IMR-90 (cell line): ENCODE measurements around the gene CIAO2B. TPM values are rescaled to one million over a fixed set of nuclear protein-coding genes. Genes with fewer than 3 reads are reported as not detected.

Experiments
- ATAC-seq: fragments of 200-7000 bp; cut with Tn5 transposase; 2 replicates; pipeline ENCODE4 v1.9.1; 2020; ENCODE audit warnings: low read depth, mild to moderate bottlenecking, moderate library complexity
- BruUV-seq: library from RNA; stranded (reverse); fragments of 400-500 nt; replicated peaks from 2 replicates; lab custom pipeline; 2021; lab: Mats Ljungman, UMichigan
- CTCF ChIA-PET: fragments of 300-600 bp; formaldehyde crosslinking; extraction: SDS; loops from one replicate; lab custom pipeline; 2021; ENCODE audit warnings: antibody characterized with exemption; lab: Yijun Ruan, JAX
- POLR2A ChIA-PET: fragments of 300-600 bp; sonication (Branson Sonifier 250); formaldehyde crosslinking; loops from one replicate; lab custom pipeline; 2022; ENCODE audit warnings: antibody characterized with exemption; ENCODE audit not compliant: unreplicated experiment; lab: Charles Lee
- DNase-seq: peaks from one replicate; pipeline ENCODE4 v3.0.0; 2013
- H2AFZ ChIP-seq: replicated peaks from 2 replicates; pipeline ENCODE3; 2013; ENCODE audit warnings: low read length, mild to moderate bottlenecking; ENCODE audit not compliant: poor library complexity
- H2AK5ac ChIP-seq: 2 replicates; pipeline ENCODE4 v1.6.1; 2013; ENCODE audit warnings: low read depth, low read length, inconsistent platforms
- H2AK9ac ChIP-seq: replicated peaks from 2 replicates; pipeline ENCODE3; 2013; ENCODE audit warnings: mild to moderate bottlenecking, low read depth, low read length, moderate library complexity; ENCODE audit not compliant: poor library complexity
- H2BK120ac ChIP-seq: 2 replicates; pipeline ENCODE4 v1.6.1; 2013; ENCODE audit warnings: low read depth, low read length, inconsistent platforms
- H2BK15ac ChIP-seq: 3 replicates; pipeline ENCODE4 v1.6.1; 2013; ENCODE audit warnings: low read depth, low read length, inconsistent platforms
- H2BK20ac ChIP-seq: 2 replicates; pipeline ENCODE4 v1.6.1; 2013; ENCODE audit warnings: low read depth, mild to moderate bottlenecking, inconsistent platforms, low read length, moderate library complexity
- H2BK5ac ChIP-seq: 2 replicates; pipeline ENCODE4 v1.6.1; 2013; ENCODE audit warnings: mild to moderate bottlenecking, low read depth, low read length, inconsistent platforms; ENCODE audit not compliant: poor library complexity, severe bottlenecking
- H3K14ac ChIP-seq: replicated peaks from 2 replicates; pipeline ENCODE4 v1.6.1; 2013; ENCODE audit warnings: low read depth, low read length, inconsistent platforms
- H3K18ac ChIP-seq: 2 replicates; pipeline ENCODE4 v1.6.1; 2013; ENCODE audit warnings: low read depth, low read length, control low read depth
- H3K23ac ChIP-seq: 2 replicates; pipeline ENCODE4 v1.6.1; 2013; ENCODE audit warnings: low read depth, low read length, inconsistent platforms
- H3K27ac ChIP-seq: 2 replicates; pipeline ENCODE4 v1.5.1; 2013; ENCODE audit warnings: mild to moderate bottlenecking, control low read depth, low read length; ENCODE audit not compliant: insufficient read depth
- H3K27me3 ChIP-seq: 2 replicates; pipeline ENCODE4 v1.6.1; 2013; ENCODE audit warnings: low read length; ENCODE audit not compliant: control insufficient read depth, insufficient read depth
- H3K36me3 ChIP-seq: 2 replicates; pipeline ENCODE4 v1.6.1; 2013; ENCODE audit warnings: low read length, mixed read lengths; ENCODE audit not compliant: control insufficient read depth, insufficient read depth
- H3K4ac ChIP-seq: 2 replicates; pipeline ENCODE4 v1.6.1; 2013; ENCODE audit warnings: low read depth, low read length, inconsistent platforms
- H3K4me1 ChIP-seq: 2 replicates; pipeline ENCODE4 v1.6.1; 2013; ENCODE audit warnings: low read length, mixed read lengths; ENCODE audit not compliant: control insufficient read depth, insufficient read depth
- H3K4me2 ChIP-seq: 2 replicates; pipeline ENCODE4 v1.6.1; 2013; ENCODE audit warnings: low read depth, mild to moderate bottlenecking, control low read depth, low read length, moderate library complexity
- H3K4me3 ChIP-seq: 2 replicates; pipeline ENCODE4 v1.5.1; 2013; ENCODE audit warnings: low read depth, mild to moderate bottlenecking, control low read depth, low read length, moderate library complexity; ENCODE audit not compliant: insufficient read depth
- H3K56ac ChIP-seq: 2 replicates; pipeline ENCODE4 v1.6.1; 2013; ENCODE audit warnings: low read length, inconsistent platforms; ENCODE audit not compliant: insufficient read depth; ENCODE audit errors: extremely low read depth
- H3K79me1 ChIP-seq, 2 experiments: 2 replicates each; pipeline ENCODE4 v1.6.1; 2013; ENCODE audit warnings: low read length in 2 of 2, inconsistent platforms in 1 of 2, low read depth in 1 of 2
- H3K9ac ChIP-seq: 2 replicates; pipeline ENCODE4 v1.6.1; 2013; ENCODE audit warnings: low read depth, low read length, control low read depth
- H3K9me1 ChIP-seq: 2 replicates; pipeline ENCODE4 v1.6.1; 2013; ENCODE audit warnings: low read length, inconsistent platforms; ENCODE audit not compliant: insufficient read depth
- H3K9me3 ChIP-seq: 2 replicates; pipeline ENCODE4 v1.6.1; 2013; ENCODE audit warnings: low read length; ENCODE audit not compliant: control insufficient read depth, insufficient read depth
- H4K20me1 ChIP-seq: 2 replicates; pipeline ENCODE4 v1.6.1; 2013; ENCODE audit warnings: low read length, inconsistent platforms; ENCODE audit not compliant: insufficient read depth
- H4K5ac ChIP-seq: 2 replicates; pipeline ENCODE4 v1.6.1; 2013; ENCODE audit warnings: mild to moderate bottlenecking, low read depth, low read length, control low read depth
- H4K8ac ChIP-seq, 2 experiments: 2 replicates each; pipeline ENCODE4 v1.6.1; 2013; ENCODE audit warnings: low read depth in 2 of 2, low read length in 2 of 2, control low read depth in 1 of 2, inconsistent platforms in 1 of 2
- H4K91ac ChIP-seq: 2 replicates; pipeline ENCODE4 v1.6.1; 2013; ENCODE audit warnings: low read depth, low read length, inconsistent platforms; ENCODE audit not compliant: insufficient read depth
- CHD1 ChIP-seq: IDR thresholded peaks from 2 replicates; pipeline ENCODE4 v1.6.1; 2012; ENCODE audit warnings: low read depth, low read length, improper control_type of control experiment
- POLR2A ChIP-seq: IDR thresholded peaks from 2 replicates; pipeline ENCODE4 v1.6.1; 2012; ENCODE audit warnings: mild to moderate bottlenecking, low read depth, low read length
- RAD21 ChIP-seq: IDR thresholded peaks from 2 replicates; pipeline ENCODE4 v1.6.1; 2012; ENCODE audit warnings: low read length, improper control_type of control experiment
- SMC3 ChIP-seq: fragments of 150-350 bp; IDR thresholded peaks from 2 replicates; pipeline ENCODE4 v1.6.1; 2016; ENCODE audit warnings: low read depth, mild to moderate bottlenecking, antibody characterized with exemption, low read length, moderate library complexity
- WGBS, 2 experiments: methylation state at CpG; one replicate each; pipeline versions ENCODE4 v1.1.5 to v1.1.7; 2013; ENCODE audit warnings: missing lambda C conversion rate in 2 of 2; ENCODE audit not compliant: insufficient read length in 1 of 2; ENCODE audit errors: extremely low coverage in 2 of 2; 5-methylcytosine and 5-hydroxymethylcytosine counted together
- dilution Hi-C: fragments of 300-500 bp; cut with HindIII; formaldehyde crosslinking; loops from one replicate; pipeline ENCODE4 v1.14.3; 2018; ENCODE audit warnings: low sequenced_read_pairs; ENCODE audit not compliant: unreplicated experiment
- in situ Hi-C: fragments of 300-500 bp; cut with MboI; formaldehyde crosslinking; loops from 3 replicates; pipeline ENCODE4 v1.14.3; 2019; ENCODE audit warnings: low sequenced_read_pairs, inconsistent platforms, mixed read lengths
- intact Hi-C: fragments of 100-400 bp; cut with micrococcal nuclease; formaldehyde crosslinking; loops from 2 replicates; pipeline ENCODE4 v1.10.0; 2022
- polyA plus RNA-seq, 3 experiments: library from polyadenylated mRNA; depleted of rRNA; stranded (reverse); fragments of >200 nt; gene quantifications; 2 replicates each; pipeline ENCODE4 v1.2.3, GENCODE V29; 2012; ENCODE audit warnings: low replicate concordance in 1 of 3
- total RNA-seq: library from RNA; depleted of rRNA; stranded (reverse); fragments of >200 nt; gene quantifications from 2 replicates; pipeline ENCODE4 v1.2.3, GENCODE V29; 2012
- TF ChIP-seq, protein P1 (sequence below): conservative IDR thresholded peaks from 2 replicates; pipeline ENCODE4 v1.5.1; 2012; ENCODE audit warnings: mild to moderate bottlenecking, low read depth, low read length, improper control_type of control experiment

The CIAO2B gene
- total and polyA plus RNA-seq, 2 of the 4 experiments (the other 2 are of a cell fraction), result 148 to 234 TPM

DNA sequence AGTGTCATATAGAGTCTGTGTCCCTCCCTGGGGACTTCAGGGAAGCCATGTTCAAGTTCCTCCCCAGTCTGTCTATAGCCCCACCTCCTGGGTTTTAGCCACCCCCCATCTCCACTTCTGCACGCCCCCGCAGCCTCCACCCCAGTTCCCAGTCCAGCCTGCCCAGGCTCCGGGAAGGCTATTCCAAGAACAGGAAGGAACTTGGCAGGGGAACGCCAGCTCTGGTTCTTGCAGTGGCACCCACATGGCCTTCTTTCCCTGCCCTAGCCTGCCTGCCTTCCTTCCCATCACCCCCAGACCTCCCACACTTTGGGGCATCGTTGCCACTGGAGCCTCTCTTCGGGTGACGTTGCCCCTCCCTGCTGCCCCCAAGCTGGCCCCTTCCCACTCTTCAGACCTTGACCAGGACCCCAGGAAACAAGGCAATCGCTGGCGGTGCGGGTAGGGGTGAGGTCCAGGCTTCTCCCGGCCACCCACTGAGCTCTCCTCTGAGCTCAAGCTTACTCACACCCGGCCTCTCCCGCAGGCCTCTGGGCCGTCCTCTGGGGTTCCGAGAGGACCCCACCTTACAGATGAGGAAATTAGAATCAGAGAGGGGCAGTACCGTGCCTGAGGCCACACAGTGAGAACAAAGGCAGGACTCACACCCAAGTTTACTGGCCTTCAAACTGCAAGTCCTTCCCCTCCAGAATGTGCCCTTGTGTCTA lies 45.0 kb upstream of the CIAO2B start (continued):
- no peak for TF ChIP-seq RAD21

DNA sequence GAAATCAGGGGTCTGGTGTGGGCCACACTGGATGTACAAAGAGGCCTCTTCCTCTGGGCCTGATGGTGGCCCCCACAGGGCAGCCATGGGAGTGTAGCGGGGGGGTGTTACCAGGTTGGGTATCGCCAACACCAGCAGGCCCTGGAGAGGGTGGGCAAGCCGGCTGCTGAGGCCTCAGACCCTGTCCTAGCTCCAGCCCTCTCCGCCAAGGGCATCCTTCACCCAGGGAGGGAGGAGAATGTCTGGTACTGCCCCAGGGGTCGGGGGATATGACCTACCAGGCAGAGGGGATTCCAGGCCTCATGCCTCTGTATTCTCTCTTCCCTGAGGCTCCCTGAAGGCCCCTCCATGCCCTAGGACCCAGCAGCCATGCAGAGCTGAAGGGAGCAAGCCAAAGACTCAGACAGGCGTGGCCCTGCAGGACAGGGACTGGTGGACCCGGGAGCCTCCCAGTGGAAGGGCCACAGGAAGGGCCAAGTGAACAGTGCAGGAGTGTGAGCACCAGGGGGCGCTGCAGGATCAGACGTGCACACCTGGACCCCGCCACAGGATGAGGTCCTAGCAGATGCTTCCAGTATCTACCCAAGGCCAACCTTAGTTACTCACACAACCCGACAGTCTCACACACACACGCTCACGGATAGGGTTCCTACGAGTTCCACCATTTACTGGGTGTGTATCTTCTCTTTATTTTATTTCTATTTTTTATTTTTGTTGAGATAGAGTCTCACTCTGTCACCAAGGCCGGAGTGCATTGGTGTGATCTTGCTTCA lies 43.3 kb upstream of the CIAO2B start:
- in situ Hi-C loops (no loop called here), dilution Hi-C loops (no loop called here), intact Hi-C loops (loop anchor here (1.0 kb wide), 3 partner anchors 124 to 208 kb away; no protein-coding TSS in a partner anchor)
- Histone ChIP-seq H3K4me1 (no peaks in the 10 kb centered on the region; the same call in 1 of the 2 replicates), H4K91ac (no peak overlapping the region), H3K4me3 (no peak overlapping the region), H2BK120ac (no peak overlapping the region), H3K23ac (no peak overlapping the region), H2AFZ (peak overlapping the region; percentile 69), H3K9me1 (no peaks in the 10 kb centered on the region), H2BK15ac (no peak overlapping the region), H3K27me3 (no peaks in the 10 kb centered on the region; the same call in 1 of the 2 replicates), H3K14ac (no peak overlapping the region), H2BK20ac (no peak overlapping the region), H2AK5ac (no peak overlapping the region), H4K8ac (no peak overlapping the region), H4K5ac (no peak overlapping the region), H3K9ac (no peak overlapping the region), H3K36me3 (no peaks in the 10 kb centered on the region), H3K9me3 (no peaks in the 10 kb centered on the region), H3K27ac (no peak overlapping the region), H3K18ac (no peak overlapping the region), H4K20me1 (no peaks in the 10 kb centered on the region), H3K4ac (no peak overlapping the region), H2AK9ac (peak overlapping the region; percentile 29), H3K56ac (no peak overlapping the region), H3K4me2 (no peak overlapping the region), H3K79me1 (no peaks in the 10 kb centered on the region), H2BK5ac (no peak overlapping the region)
- BruUV-seq, result no TSS peak
- ATAC-seq (peak; percentile 97), DNase-seq (peak; percentile 79)
- CTCF ChIA-PET, result interaction anchor here (0.8 to 1.6 kb wide), 2 partner anchors 124 to 178 kb away, joined by 4 to 5 read pairs; no protein-coding TSS in a partner anchor
- TF ChIP-seq SMC3 (peak; percentile 97), CHD1 (no peak), POLR2A (peak; percentile 60; the same call in 1 of the 2 replicates), RAD21 (peak; percentile 100)
- TF ChIP-seq, protein P1, sequence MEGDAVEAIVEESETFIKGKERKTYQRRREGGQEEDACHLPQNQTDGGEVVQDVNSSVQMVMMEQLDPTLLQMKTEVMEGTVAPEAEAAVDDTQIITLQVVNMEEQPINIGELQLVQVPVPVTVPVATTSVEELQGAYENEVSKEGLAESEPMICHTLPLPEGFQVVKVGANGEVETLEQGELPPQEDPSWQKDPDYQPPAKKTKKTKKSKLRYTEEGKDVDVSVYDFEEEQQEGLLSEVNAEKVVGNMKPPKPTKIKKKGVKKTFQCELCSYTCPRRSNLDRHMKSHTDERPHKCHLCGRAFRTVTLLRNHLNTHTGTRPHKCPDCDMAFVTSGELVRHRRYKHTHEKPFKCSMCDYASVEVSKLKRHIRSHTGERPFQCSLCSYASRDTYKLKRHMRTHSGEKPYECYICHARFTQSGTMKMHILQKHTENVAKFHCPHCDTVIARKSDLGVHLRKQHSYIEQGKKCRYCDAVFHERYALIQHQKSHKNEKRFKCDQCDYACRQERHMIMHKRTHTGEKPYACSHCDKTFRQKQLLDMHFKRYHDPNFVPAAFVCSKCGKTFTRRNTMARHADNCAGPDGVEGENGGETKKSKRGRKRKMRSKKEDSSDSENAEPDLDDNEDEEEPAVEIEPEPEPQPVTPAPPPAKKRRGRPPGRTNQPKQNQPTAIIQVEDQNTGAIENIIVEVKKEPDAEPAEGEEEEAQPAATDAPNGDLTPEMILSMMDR, result peak; percentile 97
- POLR2A ChIA-PET, result no interaction called here
- WGBS, 2 experiments, result 90% methylated on average over 2 of the region's 15 CpGs; no CpG with 5 or more reads in 1 of the 2 experiments
